IPS-15b (cell line): Measurements from ENCODE around the gene GATAD2B.
A peak's percentile ranks its signal among the peaks of the same experiment; 100 is the strongest.
"Not testable (repeated sequence)": the region's sequence is repeated elsewhere in the genome, so short reads cannot be mapped to it uniquely, and the experiment has no call there.

Experiments used
- H3K27me3 ChIP-seq: one replicate; pipeline ENCODE4 v1.6.1; 2013; ENCODE audit warnings: low read length; ENCODE audit not compliant: control insufficient read depth, insufficient read depth
- H3K36me3 ChIP-seq: one replicate; pipeline ENCODE4 v1.6.1; 2013; ENCODE audit warnings: low read length; ENCODE audit not compliant: control insufficient read depth, insufficient read depth
- H3K4me1 ChIP-seq: one replicate; pipeline ENCODE4 v1.6.1; 2013; ENCODE audit warnings: mild to moderate bottlenecking, low read length; ENCODE audit not compliant: control insufficient read depth, insufficient read depth
- H3K4me3 ChIP-seq: one replicate; pipeline ENCODE4 v1.5.1; 2013; ENCODE audit warnings: low read depth, low read length
- H3K9ac ChIP-seq: one replicate; pipeline ENCODE4 v1.6.1; 2013; ENCODE audit warnings: low read depth, mild to moderate bottlenecking, low read length
- H3K9me3 ChIP-seq: one replicate; pipeline ENCODE4 v1.6.1; 2013; ENCODE audit warnings: mild to moderate bottlenecking, low read length; ENCODE audit not compliant: control insufficient read depth, insufficient read depth

Gene GATAD2B

DNA sequence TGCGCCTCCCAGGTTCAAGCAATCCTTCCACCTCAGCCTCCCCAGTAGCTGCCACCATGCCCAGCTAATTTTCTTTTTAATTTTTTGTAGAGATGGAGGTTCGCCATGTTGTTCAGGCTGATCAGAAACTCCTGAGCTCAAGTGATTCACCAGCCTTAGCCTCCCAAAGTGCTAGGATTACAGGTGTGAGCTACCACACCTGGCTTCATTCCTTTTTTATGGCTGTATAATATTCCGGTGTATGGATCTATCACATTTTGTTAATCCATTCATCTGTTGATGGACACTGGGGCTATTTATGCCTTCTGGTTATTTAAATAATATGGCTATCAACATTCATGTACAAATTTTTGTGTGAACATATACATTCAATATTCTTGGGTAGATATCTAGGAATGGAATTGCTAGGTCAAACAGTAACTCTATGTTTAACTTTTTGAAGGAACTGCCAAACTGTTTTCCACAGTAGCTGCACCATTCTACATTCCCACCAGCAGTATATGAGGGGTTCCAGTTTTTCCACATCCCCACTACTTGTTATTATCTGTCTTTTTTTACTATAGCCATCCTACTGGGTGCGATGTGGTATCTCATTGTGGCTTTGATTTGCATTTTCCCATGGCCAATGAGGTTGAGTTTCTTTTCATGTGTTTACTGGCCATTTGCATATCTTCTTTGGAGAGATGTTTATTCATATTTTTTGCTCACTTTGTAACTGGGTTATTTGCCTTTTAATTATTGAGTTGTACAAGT, 136.6 kb downstream of the GATAD2B start:
- Histone ChIP-seq H3K4me1 (peaks cover 2% of the 10 kb centered on the region), H3K4me3 (no peak overlapping the region), H3K9me3 (no peaks in the 10 kb centered on the region)

GRCh38 chr1:153783233-153784190, 139.3 kb downstream of the GATAD2B start:
- Histone ChIP-seq H3K9ac (peak overlapping the region; percentile 65), H3K4me1 (peaks cover 2% of the 10 kb centered on the region), H3K36me3 (peaks cover 3% of the 10 kb centered on the region), H3K27me3 (no peaks in the 10 kb centered on the region), H3K9me3 (no peaks in the 10 kb centered on the region), H3K4me3 (peak overlapping the region; percentile 67)

More for the DNA sequence above, 136.6 kb downstream of the GATAD2B start:
- Histone ChIP-seq H3K27me3 (no peaks in the 10 kb centered on the region), H3K36me3 (no peaks in the 10 kb centered on the region), H3K9ac (no peak overlapping the region)

GRCh38 chr1:153782648-153783047, 140.1 kb downstream of the GATAD2B start:
- not testable (repeated sequence) for H3K9ac ChIP-seq, H3K27me3 ChIP-seq, H3K4me1 ChIP-seq, H3K36me3 ChIP-seq, H3K9me3 ChIP-seq
- peak overlapping the region; percentile 67 for H3K4me3 ChIP-seq

GRCh38 chr1:153780551-153780950, 142.2 kb downstream of the GATAD2B start:
- Histone ChIP-seq H3K9me3 (no peaks in the 10 kb centered on the region), H3K9ac (no peak overlapping the region), H3K27me3 (no peaks in the 10 kb centered on the region), H3K4me1 (peaks cover 9% of the 10 kb centered on the region), H3K36me3 (peaks cover 3% of the 10 kb centered on the region), H3K4me3 (no peak overlapping the region)

DNA sequence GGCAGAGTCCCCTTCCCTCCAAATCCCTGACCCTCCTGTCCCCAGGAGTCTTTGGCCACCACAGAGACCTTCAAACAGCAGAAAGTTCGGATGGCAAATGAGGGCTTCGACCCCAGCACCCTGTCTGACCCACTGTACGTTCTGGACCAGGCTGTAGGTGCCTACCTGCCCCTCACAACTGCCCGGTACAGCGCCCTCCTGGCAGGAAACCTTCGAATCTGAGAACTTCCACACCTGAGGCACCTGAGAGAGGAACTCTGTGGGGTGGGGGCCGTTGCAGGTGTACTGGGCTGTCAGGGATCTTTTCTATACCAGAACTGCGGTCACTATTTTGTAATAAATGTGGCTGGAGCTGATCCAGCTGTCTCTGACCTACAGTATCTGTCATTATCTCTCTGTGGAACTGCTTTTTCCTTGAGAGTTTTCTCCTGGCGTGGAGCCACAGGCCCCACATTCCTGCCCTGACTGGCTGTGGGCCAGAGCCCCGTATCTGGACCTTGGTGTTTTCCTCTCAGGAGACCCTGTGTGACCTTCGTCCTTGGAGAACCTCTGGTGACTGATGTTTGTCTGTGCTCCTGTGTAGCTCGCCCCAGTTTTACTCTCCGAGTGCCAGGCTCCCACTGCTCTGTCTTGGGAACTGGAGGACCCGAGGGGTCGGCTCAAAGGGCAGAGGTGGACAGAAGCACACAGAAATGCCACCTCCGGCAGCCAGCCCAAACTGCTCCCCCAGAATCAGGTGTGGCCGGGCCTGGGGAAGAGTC, 142.8 kb downstream of the GATAD2B start:
- Histone ChIP-seq H3K4me3 (no peak overlapping the region), H3K4me1 (peaks cover 9% of the 10 kb centered on the region), H3K36me3 (peaks cover 3% of the 10 kb centered on the region), H3K9me3 (no peaks in the 10 kb centered on the region), H3K27me3 (no peaks in the 10 kb centered on the region), H3K9ac (no peak overlapping the region)

DNA sequence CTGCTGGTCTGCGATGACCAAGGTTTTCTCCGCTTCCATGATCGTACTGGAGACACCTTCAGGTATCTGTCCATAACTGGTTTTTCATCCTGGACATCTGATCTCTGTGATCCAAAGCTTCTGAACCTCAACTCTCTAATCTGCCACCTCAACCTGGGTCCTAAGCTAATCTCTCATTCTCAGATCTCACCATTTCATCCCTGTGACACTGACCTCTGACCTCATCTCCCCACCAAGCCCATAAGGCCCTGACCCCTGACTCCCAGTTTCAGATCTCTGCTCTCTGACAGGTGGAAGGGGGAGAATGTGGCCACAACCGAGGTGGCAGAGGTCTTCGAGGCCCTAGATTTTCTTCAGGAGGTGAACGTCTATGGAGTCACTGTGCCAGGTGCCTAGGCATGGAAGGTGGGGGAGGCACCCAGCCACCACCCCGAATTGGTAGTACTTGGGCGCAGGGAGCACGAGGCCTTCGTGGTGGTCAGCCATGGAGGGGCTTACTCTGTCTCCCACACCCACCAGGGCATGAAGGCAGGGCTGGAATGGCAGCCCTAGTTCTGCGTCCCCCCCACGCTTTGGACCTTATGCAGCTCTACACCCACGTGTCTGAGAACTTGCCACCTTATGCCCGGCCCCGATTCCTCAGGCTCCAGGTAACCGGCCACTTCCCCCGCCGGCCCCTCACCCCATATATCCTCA, 143.8 kb downstream of the GATAD2B start:
- no peak overlapping the region for H3K9ac ChIP-seq

DNA sequence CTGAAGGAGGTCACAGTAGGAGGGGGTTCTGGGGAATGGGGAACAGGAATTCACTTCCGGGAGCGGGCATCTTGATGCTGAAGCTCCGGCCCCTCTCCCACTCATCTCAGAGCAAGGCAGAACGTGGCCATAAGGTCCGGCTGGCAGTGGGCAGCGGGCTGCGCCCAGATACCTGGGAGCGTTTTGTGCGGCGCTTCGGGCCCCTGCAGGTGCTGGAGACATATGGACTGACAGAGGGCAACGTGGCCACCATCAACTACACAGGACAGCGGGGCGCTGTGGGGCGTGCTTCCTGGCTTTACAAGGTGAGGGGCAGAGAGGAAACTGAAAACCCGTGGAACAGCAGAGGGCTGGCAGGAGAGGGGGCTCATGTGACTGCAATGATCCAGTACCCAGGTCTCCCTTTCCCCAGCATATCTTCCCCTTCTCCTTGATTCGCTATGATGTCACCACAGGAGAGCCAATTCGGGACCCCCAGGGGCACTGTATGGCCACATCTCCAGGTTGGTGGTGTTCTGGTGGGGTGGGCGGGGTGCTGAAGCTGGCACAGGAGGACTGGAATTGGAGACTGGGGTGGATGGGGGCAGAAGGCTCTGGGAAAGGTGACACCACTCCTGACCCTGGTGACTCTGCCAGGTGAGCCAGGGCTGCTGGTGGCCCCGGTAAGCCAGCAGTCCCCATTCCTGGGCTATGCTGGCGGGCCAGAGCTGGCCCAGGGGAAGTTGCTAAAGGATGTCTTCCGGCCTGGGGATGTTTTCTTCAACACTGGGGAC, 144.5 kb downstream of the GATAD2B start:
- Histone ChIP-seq H3K9ac (no peak overlapping the region), H3K4me3 (no peak overlapping the region), H3K4me1 (peaks cover 15% of the 10 kb centered on the region), H3K27me3 (no peaks in the 10 kb centered on the region), H3K36me3 (peaks cover 8% of the 10 kb centered on the region), H3K9me3 (no peaks in the 10 kb centered on the region)

More for the DNA sequence above, 143.8 kb downstream of the GATAD2B start:
- Histone ChIP-seq H3K36me3 (peaks cover 3% of the 10 kb centered on the region), H3K4me1 (peaks cover 14% of the 10 kb centered on the region), H3K4me3 (no peak overlapping the region), H3K27me3 (no peaks in the 10 kb centered on the region), H3K9me3 (no peaks in the 10 kb centered on the region)

DNA sequence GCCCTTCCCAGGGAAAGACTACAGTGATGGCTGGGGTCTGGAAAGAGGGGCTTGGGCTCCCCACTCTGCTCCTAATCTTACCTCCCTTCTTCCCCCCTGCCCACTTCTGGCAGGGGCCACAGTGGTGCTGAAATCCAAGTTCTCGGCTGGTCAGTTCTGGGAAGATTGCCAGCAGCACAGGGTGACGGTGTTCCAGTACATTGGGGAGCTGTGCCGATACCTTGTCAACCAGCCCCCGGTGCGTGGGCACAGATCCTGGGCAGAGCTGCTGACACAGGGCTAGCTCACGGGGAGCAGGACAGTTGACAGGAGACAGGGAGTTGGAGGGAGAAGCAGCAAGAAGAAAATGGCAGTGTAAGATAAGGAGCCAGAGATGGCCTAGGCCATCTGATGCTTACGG, 145.1 kb downstream of the GATAD2B start:
- Histone ChIP-seq H3K9ac (no peak overlapping the region), H3K4me1 (peaks cover 15% of the 10 kb centered on the region), H3K9me3 (no peaks in the 10 kb centered on the region), H3K4me3 (no peak overlapping the region), H3K36me3 (peaks cover 13% of the 10 kb centered on the region), H3K27me3 (no peaks in the 10 kb centered on the region)

- Histone ChIP-seq H3K9ac (no peak overlapping the region), H3K4me1 (peaks cover 15% of the 10 kb centered on the region), H3K4me3 (peak overlapping the region; percentile 95), H3K27me3 (no peaks in the 10 kb centered on the region), H3K36me3 (peaks cover 20% of the 10 kb centered on the region), H3K9me3 (no peaks in the 10 kb centered on the region)
These were observed 145.9 kb downstream of the GATAD2B start for GRCh38 chr1:153776845-153777370.

DNA sequence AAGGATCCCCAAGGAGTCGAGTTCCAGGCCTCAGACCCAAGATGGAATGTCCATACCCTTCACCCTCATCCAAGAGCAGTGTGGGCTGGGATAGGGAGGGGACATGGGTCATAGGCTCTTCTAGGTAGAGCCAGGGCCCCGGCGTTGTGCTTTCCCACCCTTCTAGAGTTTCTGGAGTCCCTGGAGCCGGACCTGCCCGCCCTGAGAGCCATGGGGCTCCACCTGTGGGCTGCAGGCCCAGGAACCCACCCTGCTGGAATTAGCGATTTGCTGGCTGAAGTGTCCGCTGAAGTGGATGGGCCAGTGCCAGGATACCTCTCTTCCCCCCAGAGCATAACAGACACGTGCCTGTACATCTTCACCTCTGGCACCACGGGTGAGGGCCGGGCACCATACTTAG, 146.4 kb downstream of the GATAD2B start:
- Histone ChIP-seq H3K27me3 (no peaks in the 10 kb centered on the region), H3K36me3 (peaks cover 25% of the 10 kb centered on the region), H3K4me1 (peaks cover 15% of the 10 kb centered on the region), H3K4me3 (peak overlapping the region; percentile 95), H3K9me3 (no peaks in the 10 kb centered on the region), H3K9ac (no peak overlapping the region)
